UCSD-AML1 (cell line): ENCODE data around the gene HEATR5A.

Source experiments
- DNase-seq: peaks from one replicate; lab custom pipeline; 2025; ENCODE audit not compliant: unreplicated experiment; lab: John Stamatoyannopoulos, UW

The HEATR5A gene

DNA sequence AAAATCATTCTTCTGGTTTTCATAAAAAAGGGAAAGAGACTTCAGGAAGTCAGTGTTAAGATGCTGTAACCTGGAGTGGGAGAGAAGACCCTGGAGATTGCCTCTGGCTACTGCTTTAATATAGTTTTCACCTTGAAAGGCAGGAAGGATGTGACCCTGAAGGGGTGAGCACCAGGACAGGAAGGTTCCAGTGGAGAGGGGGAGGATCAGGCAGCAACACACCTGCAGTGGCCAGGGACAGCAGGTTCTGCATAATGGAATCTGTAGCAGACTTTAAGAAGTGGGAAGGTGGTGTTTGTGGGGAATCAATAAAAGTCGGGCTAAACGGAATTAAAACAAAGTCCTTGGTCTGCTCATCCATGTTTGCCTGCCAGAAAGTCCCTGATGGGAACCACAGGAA lies 6.3 kb upstream of the HEATR5A start:
- no peak for DNase-seq

DNA sequence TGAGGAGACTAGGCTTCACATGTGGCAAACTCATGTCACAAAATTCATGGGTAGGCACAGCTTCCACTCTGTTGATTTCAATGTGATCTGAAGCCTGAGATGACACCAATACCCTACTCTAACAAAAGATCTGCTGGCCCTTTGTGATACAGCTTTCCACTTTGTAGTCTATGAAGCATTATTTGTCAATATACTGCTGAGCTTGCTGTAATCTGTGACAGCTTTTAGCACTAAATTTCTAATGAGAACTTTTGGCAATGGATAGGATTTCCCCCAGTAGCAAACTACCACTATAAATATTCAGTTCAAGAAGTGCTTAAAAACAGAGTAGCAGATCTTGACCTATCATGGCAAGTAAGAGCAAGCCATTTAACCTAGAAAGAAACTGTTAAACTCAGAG lies 5.6 kb upstream of the HEATR5A start:
- no peak for DNase-seq

DNA sequence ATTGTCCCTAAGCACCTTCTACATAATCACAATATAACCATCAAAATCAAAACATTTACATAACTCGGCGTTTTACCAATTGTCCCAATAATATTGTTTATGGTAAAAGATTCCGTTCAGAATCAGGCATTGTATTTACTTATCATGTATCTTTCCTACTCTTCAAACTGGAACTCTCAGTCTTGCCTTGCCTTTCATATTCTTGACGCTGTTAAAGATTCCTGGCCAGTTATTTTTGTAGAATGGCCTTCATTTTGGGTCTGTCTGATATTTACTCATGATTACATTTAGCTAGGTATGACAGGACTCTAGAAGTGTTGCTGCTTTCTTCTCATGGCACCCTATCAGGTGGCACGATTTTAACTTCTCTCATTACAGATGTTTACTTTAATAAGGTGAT lies 850 bp upstream of the HEATR5A start:
- no peak for DNase-seq

DNA sequence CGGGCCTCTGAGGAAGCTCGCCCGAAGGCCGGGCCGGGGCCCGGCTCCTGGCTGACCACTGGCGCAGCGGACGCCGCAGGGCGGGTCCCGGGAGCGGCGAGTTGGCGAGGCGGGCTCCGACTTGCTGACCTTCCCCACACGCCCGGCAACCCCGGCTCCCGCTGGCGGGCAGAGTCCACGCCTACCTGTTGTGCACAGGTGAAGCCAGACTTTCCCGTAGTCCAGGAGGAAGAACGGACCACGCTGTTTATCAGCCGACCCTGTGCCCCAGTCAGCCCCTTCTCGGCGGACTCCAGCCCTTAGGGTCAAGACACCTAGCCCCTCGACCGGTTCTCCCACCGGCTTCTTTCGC lies 407 bp downstream of the HEATR5A start:
- peak; percentile 52 for DNase-seq

DNA sequence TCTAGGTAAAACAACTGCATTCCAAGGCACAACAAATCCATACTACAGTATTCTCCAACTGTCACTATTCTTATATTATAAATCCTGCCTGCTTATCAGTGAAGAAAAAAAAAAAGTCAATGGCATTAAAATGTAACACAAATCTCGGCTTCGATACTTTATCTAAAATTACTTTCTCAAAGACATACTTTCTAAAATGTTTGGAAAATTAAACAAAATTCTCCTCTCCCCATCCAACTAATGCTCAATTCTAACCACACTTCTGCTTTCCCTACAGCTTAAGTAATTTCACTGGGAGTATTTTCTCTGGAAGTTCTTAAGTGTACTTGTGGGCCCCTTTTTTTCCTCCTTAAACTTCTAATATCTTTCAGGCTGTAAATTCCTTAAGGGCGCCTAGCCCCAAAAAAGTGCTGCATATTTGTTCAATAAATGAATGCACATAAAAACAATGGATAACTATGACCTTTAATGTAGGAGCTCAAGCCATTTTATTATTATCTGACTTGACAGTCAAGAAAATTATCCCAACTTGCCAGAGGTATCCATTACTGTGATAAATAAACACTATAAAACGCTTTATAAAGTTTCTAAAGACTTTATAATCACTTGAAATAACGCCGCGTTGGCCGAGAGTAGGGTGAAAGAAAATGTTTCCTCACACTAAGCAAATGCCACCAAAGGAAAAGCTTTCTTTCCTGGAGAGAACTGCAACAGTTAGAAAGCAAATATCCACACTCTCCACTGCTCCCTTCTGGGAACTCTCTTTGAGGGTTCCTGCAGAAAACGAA lies 977 bp downstream of the HEATR5A start:
- no peak for DNase-seq

DNA sequence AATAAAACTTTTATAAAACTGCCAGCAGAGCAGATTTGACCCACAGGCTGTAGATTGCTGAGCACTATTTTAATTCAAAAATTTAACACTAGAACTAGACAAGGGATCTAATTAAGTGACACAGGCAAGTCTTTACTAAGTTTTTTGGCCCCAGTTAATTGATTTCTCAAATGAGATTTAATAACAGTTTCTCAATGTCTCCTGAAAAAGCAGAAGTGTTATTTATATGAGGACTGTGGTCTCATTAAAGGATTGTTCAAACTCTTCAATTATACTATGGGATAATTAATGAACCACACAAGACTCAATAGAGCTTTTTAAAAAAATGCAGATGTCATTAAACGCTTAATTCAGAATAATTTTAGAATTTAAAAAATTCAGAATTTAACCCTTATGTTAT lies 1.9 kb downstream of the HEATR5A start:
- no peak for DNase-seq

DNA sequence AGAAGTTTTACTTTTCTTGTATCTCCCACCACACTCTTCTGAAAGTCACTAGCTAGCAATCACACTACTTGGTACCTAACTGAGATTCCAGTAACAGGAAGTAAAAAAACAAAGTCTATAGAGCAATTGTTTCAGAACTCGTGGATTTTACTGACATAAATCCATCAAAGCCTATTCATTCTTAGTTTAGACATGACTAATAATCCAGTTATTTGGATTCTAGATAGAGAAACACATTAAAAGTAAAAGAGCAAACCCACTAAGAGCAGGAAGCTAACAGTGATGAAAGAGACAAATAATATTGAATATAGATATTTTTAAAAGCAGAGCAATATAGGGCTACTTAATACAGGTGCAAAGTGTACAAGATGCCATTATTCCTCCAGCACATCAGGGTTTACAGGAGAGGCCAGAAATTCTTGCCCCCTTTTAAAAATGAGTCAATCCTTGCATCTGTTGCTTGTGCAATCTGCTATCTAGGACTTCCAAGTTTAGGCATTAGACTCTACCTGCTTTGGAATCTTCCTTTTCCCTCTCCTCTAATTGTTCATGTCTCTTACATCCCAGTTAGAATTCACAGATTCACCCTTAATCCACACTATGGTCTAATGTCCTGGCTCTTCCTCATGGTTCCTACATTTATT lies 6.0 kb downstream of the HEATR5A start:
- no peak for DNase-seq

DNA sequence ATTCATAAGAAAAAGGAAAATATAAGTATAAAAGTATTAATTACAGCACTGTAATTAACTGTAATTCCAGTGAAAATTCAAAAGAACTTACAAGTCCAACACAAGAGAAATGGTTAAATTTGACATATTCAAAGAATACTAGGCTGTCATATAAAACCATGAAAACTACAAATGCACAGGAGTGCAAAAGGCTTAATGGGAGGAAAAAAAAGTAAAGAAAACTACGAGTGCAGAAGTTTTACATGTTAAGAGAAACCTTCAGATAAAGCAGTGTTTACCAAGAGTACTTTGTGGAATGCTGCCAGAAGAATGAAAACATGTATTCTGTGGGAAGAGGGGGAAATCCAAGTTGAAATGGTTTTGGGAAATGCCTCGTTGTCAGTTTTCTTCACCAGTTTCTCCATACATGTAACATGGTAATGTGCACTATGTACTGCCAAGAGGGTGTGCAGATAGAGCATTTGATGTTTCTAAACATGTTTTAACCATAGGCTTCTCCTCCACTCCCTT lies 9.1 kb downstream of the HEATR5A start:
- DNase-seq = no peak

DNA sequence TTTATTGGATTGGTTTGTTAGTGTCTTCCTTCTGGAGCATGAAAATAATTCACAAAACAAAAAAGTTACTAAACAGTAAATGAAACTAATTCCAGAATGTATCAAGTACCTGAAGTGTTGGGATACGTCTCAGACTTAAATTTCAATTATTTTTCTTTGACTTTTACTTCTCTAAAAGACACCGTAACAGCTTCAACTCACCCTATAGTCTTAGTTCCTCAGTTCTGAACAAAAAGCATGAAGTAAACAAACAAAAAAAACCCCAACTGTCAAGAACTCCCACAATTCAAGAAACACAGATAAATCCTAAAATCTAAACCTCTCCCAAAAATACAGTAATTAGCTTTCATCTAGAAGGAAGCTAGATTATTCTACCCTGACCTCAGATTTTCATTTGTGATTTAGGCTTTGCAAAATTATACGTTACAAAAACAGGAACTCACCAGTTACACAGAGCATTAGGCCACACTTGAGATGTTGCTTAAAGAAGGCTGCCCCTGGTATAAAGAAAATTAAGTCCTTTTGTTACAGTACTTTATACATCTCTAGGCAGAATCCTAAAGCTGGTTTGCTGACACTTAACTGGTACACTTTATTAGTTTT lies 10.2 kb downstream of the HEATR5A start:
- no peak for DNase-seq

DNA sequence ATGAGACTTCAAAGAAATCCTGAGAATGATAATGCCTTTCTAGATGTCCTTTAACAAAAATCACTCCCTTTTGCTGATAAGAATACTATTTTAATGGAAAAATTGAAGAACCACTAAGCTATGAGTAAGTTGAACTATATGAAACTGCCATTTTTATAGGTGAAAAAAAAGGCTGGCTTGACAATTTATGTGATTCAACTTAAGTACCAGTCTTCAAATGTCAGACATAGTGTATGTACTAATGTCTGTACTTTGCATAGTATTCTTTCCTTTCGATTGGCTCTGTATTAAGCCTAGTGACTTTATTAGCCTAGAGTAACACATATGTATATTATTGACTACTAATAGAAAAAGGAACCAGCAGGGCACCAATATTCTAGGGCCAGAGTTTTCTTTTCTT lies 11.9 kb downstream of the HEATR5A start:
- DNase-seq = no peak

DNA sequence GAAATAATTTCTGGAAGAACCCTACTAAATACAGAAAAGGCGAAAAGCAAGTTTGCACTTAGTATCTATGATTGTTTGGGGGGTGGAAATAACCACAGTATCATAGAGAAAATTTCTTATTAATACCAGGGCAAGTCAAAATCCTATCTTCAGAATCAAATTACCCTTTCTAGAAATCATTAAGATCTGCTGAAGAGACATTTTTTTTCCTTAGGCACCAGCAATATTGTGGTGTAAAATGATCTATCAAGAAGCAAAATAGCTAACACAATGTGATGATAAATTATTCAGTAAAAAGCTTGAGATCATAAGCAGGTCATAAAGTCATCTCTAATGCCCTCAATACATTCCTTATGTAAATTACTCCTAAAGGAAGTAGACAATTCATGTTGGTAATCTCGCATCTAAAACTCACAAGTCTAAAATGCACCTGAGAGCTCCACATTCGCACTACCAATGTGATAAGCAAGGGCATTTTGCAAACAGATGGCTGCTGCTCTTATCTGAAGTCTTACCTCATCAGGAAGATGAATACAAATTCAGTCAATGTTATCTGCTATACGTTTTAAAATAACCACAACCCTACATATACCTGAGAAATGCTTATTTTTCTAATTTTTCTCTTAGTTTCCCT lies 14.6 kb downstream of the HEATR5A start:
- no peak for DNase-seq

DNA sequence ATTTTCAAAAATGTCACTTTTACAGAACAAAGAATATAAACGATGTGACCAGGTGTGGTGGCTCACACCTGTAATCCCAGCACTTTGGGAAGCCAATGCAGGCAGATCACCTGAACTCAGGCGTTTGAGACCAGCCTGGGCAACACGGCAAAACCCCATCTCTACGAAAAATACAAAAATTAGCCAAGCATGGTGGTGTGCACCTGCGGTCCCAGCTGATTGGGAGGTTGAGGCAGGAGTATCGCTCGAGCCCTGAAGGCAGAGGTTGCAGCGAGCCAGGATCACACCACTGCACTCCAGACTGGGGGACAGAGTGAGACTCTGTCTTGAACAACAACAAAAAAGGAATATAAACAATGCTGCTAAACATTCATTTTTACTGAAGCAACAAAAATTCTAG lies 15.2 kb downstream of the HEATR5A start:
- DNase-seq = no peak

DNA sequence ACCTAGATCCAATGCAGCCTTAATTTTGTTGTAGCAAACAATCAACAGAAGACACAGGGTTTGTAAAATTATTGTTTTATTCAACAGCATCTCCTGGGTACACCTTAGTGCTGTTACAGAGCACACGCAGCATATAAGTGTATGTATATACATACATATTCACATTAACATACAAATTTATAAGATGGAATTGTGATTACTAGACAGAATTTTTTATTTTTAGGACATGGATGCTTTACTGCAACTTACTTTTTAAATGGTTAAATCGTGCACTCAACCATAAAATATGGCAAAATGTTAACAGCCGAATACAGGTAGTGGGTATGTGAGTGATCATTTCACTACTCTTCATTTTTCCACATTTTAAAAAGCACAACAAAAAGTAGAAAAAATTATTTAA lies 16.6 kb downstream of the HEATR5A start:
- DNase-seq = no peak

DNA sequence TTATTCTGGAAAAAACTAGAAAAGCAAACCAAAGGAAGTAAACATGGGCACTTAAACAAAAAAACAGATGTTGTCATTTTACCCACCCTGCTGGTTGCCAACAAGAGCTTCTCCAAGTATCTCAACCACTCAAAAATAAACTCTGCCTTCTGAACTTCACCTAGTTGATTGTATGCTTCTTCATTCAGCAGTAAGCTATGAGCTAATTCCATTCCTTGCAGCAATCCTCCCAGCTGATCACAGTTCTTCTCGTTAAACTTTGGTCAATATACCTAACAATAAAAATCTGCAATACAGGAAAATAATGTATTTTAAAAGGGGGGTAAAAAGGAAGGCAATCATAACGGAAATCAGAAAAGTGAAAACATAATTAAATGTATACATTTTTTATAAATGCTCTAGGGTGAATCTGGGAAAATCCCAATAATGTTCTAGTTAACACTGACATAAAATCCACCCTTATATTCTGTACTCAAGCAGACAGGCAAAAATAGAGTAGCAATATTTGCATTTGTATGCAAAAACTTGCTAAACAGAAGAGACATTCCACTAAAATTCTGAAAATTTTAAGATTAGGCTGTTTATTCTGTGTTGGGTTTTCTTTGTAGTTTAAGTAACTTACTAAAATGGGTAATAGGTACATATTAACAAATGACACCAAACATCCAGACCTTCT lies 17.4 kb downstream of the HEATR5A start:
- DNase-seq = no peak

DNA sequence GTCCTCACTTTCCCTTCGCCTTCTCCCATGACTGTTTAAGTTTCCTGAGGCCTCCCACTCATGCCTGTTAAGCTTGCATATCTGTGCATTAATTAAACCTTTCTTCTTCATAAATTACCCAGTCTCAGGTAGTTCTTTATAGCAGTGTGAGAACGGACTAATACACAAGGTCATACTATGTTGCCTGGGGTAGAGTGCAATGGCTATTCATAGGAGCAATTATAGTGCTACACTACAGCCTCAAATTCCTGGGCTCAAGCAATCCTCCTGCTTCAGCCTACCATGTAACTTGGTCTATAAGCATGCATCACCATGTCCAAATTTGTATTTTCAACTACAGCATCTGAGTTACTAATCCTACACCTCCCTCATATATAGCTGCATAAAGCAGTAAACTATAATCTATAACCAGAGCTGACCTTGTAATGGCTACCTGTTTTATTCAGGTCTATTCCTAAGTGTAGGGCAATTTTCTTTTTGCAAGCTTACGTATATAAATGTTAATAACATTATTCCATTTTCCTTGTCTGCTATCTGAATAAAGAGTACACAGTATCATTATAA lies 18.9 kb downstream of the HEATR5A start:
- DNase-seq = no peak

DNA sequence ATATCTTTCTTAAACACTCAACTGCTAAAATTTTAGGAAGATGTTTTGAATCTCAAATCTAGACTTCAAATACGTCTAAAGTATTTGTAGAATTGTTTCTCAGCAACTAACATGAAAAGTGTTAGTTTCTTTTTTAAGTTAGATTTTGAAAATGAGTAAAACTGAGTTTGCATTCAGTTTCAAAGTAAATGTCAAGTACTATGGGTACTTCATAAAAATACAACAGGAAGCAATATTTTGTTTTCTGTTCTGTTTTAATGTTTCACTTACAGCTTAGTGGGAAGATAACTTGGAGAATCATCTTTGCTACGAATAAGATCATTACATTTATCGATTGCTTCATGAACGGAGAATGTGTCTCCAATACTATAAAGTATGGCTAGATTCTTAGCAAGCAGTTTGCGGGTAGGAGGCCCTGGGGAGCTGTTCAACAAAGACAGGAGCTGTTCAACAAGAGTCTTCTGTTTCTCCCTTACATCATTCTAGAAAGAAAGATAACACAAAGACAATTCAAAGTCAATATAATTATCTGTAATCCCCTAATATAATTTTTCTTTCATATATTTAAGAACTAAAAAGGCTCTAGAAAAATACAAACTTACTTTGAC lies 20.2 kb downstream of the HEATR5A start:
- DNase-seq = no peak

DNA sequence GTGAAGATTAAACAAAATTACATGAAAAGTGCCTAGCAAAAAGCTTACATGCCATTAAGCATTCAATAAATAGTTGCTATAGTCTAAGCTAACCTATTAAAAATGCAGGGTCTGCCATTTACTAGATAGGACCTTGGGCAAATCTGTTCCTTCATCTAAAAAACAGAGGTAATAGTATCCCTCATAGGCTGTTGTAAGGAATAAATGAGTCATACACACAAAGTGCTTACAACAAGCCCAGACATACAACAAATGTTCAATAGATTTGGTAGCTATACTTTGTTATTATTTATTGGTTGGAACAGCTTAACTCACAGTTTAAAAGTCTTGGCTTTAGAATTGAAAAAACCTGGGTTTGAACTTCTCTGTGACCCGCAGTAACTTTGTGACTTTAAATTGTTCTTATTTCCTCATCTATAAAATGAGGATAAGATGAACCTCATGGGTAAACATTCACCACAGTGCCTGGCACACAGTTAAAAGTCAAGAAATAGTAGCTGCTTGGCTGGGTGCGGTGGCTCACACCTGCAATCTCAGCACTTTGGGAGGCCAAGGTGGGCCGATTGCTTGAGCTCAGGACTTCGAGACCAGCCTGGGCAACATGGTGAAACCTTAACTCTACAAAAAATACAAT lies 24.7 kb downstream of the HEATR5A start:
- DNase-seq = no peak

DNA sequence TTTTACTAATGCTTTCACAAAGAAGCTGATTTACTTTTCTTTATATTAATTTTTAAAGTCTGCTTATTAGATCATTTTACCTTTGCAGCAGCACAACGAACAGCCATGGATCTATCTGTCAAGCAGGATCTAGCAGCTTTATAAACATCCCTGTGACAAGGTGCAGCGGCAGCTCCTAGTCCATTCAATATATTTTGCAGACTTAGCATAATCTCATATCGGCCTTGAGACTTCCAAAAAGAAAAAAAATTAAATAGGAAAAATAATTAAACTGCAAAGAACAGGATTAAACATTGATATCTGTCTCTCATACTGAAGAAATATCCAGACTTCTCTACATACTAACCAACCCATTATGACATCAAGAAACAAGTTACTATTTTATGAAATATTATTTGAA lies 25.2 kb downstream of the HEATR5A start:
- DNase-seq = no peak

DNA sequence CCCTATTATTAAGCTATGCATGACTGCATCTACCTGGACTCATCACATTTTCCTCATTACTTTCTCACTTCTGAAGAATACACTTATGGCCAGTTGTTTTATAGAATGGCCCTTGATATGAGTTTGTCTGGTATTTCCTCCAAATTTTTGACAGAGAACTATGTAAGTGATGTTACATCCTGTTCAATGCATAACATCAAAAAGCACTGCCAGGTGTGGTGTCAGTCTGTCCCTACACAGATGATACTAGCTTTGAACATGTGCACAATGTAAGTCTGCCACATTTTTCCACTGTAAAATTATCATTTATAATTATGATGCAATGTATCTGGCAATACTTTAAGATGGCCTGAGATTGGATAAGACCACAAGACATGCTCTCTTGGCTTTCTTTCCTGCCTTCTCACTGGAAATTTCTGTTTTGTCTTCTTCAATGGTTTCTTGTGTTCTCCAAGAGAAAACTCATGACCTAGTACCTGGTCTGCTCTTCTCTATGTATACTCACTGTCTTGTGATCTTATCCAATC lies 28.3 kb downstream of the HEATR5A start:
- no peak for DNase-seq

DNA sequence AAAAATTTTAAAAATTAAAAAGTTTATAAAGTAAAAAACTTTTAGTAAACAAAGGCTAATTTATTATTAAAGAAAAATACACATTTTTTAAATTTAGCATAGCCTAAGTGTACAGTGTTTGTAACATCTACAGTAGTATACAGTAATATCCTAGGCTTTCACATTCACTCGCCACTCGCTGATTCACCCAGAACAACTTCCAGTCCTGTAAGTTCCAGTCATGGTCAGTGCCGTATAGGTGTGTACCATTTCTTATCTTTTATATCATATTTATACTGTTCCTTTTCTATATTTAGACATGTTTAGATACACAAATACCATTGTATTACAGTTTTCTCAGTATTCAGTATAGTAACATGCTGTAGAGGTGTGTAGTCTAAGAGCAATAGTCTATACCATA lies 28.9 kb downstream of the HEATR5A start:
- no peak for DNase-seq
